ENCODE data around the gene KRT6C. TPM values are rescaled to one million over a fixed set of nuclear protein-coding genes. Genes with fewer than 3 reads are reported as not detected.
A peak's percentile ranks its signal among the peaks of the same experiment; 100 is the strongest.

Gene KRT6C
- total RNA-seq, 4 donors from 2014 or later: 23.9 TPM; not detected in 3

- intact Hi-C loops (cut with DNase I; ENCODE audit: low total_unique reads): no loop called here
- no peak for DNase-seq
- H3K4me3 ChIP-seq: no peak overlapping the region
- TF ChIP-seq CTCF (IDR thresholded peaks at IDR 0.05): no peak
- no peak for TF ChIP-seq EP300 (IDR thresholded peaks at IDR 0.05; ENCODE audit: low read depth)
- no peak for TF ChIP-seq POLR2A (IDR thresholded peaks at IDR 0.05)
- no peak for TF ChIP-seq POLR2AphosphoS5 (IDR thresholded peaks at IDR 0.05)
- peaks cover 0 to 1% (median 0%) of the 10 kb centered on the region in 4 donors for H3K4me1 ChIP-seq
- H3K27ac ChIP-seq: no peak overlapping the region
- in situ Hi-C loops (cut with MboI; ENCODE audit: low pct_ligation_motif_present in 1 of 4, low pct_unique_long_range_greater_than_20kb in 1 of 4, low sequenced_read_pairs in 3 of 4): no loop called here
- no peaks in the 10 kb centered on the region for H3K27me3 ChIP-seq
- 38 to 79% methylated on average over 2 to 6 of the region's 6 CpGs for WGBS, 2 donors (ENCODE audit: low coverage in 1 of 2)
- no peaks in the 10 kb centered on the region for H3K9me3 ChIP-seq
- H3K36me3 ChIP-seq: no peaks in the 10 kb centered on the region
Observed at GRCh38 chr12:52442600-52443061, 31.0 kb downstream of the KRT6C start.

- H3K4me3 ChIP-seq: no peak overlapping the region
- no peak overlapping the region for H3K27ac ChIP-seq
- intact Hi-C loops (cut with DNase I; ENCODE audit: low total_unique reads) (no loop called here), in situ Hi-C loops (cut with MboI; ENCODE audit: low pct_ligation_motif_present in 1 of 4, low pct_unique_long_range_greater_than_20kb in 1 of 4, low sequenced_read_pairs in 3 of 4) (no loop called here)
- H3K36me3 ChIP-seq: no peaks in the 10 kb centered on the region
- peaks cover 0 to 13% (median 3%) of the 10 kb centered on the region in 4 donors for H3K4me1 ChIP-seq
- H3K9me3 ChIP-seq: no peaks in the 10 kb centered on the region
- H3K27me3 ChIP-seq: no peaks in the 10 kb centered on the region
- 70 to 83% methylated on average over 5 to 9 of the region's 9 CpGs for WGBS, 2 donors (ENCODE audit: low coverage in 1 of 2)
- no peak for TF ChIP-seq CTCF (IDR thresholded peaks at IDR 0.05)
- TF ChIP-seq POLR2AphosphoS5 (IDR thresholded peaks at IDR 0.05): no peak
- TF ChIP-seq POLR2A (IDR thresholded peaks at IDR 0.05): no peak
- no peak for TF ChIP-seq EP300 (IDR thresholded peaks at IDR 0.05; ENCODE audit: low read depth)
- no peak for DNase-seq
Observed at GRCh38 chr12:52441320-52441911, 32.2 kb downstream of the KRT6C start.

- no peak for DNase-seq
- intact Hi-C loops (cut with DNase I; ENCODE audit: low total_unique reads): no loop called here
- peaks cover 0 to 16% (median 6%) of the 10 kb centered on the region in 4 donors for H3K4me1 ChIP-seq
- H3K36me3 ChIP-seq: no peaks in the 10 kb centered on the region
- no peaks in the 10 kb centered on the region for H3K27me3 ChIP-seq
- TF ChIP-seq CTCF (IDR thresholded peaks at IDR 0.05): no peak
- no peak for TF ChIP-seq POLR2A (IDR thresholded peaks at IDR 0.05)
- TF ChIP-seq EP300 (IDR thresholded peaks at IDR 0.05; ENCODE audit: low read depth): no peak
- TF ChIP-seq POLR2AphosphoS5 (IDR thresholded peaks at IDR 0.05): peak in 1 of 3 donors; percentile 16
- H3K9me3 ChIP-seq: no peaks in the 10 kb centered on the region
- H3K27ac ChIP-seq: no peak overlapping the region
- WGBS, 2 donors (ENCODE audit: low coverage in 1 of 2): 92% methylated on average over 5 of the region's 5 CpGs; no CpG with 5 or more reads in 1 of the 2 donors
- no peak overlapping the region for H3K4me3 ChIP-seq
- in situ Hi-C loops (cut with MboI; ENCODE audit: low pct_ligation_motif_present in 1 of 4, low pct_unique_long_range_greater_than_20kb in 1 of 4, low sequenced_read_pairs in 3 of 4): no loop called here
Observed at GRCh38 chr12:52440821-52441319, 32.7 kb downstream of the KRT6C start.

GRCh38 chr12:52439845-52440244 lies 33.8 kb downstream of the KRT6C start:
- Histone ChIP-seq H3K27ac (no peak overlapping the region), H3K9me3 (no peaks in the 10 kb centered on the region), H3K4me3 (no peak overlapping the region), H3K4me1 (peaks cover 0 to 16% (median 6%) of the 10 kb centered on the region in 4 donors), H3K27me3 (no peaks in the 10 kb centered on the region), H3K36me3 (no peaks in the 10 kb centered on the region)
- no peak for DNase-seq
- in situ Hi-C loops (cut with MboI; ENCODE audit: low pct_ligation_motif_present in 1 of 4, low pct_unique_long_range_greater_than_20kb in 1 of 4, low sequenced_read_pairs in 3 of 4) (no loop called here), intact Hi-C loops (cut with DNase I; ENCODE audit: low total_unique reads) (no loop called here)
- TF ChIP-seq POLR2A (IDR thresholded peaks at IDR 0.05): no peak
- no peak for TF ChIP-seq POLR2AphosphoS5 (IDR thresholded peaks at IDR 0.05)
- TF ChIP-seq CTCF (IDR thresholded peaks at IDR 0.05): no peak
- no peak for TF ChIP-seq EP300 (IDR thresholded peaks at IDR 0.05; ENCODE audit: low read depth)
- 75% methylated on average over 2 of the region's 2 CpGs; no CpG with 5 or more reads in 1 of the 2 donors for WGBS, 2 donors (ENCODE audit: low coverage in 1 of 2)

All from transverse colon (tissue), 4 donors.